Osteoblast (primary cell): ENCODE results near the gene KCTD1. TPM values are rescaled to one million over a fixed set of nuclear protein-coding genes. Genes with fewer than 3 reads are reported as not detected.

Experiments used
- DNase-seq: peaks from one replicate; pipeline ENCODE4 v3.0.0; 2011; ENCODE audit warnings: low spot score, mixed read lengths; ENCODE audit not compliant: insufficient read length; ENCODE audit errors: missing footprints
- H2AFZ ChIP-seq: 2 replicates; pipeline ENCODE4 v1.6.0; 2011; ENCODE audit warnings: mild to moderate bottlenecking, low read length
- H3K27ac ChIP-seq: 2 replicates; pipeline ENCODE4 v1.5.1; 2011; ENCODE audit warnings: mild to moderate bottlenecking, low read depth, low read length, moderate library complexity
- H3K27me3 ChIP-seq: 2 replicates; pipeline ENCODE4 v1.6.0; 2012; ENCODE audit warnings: mild to moderate bottlenecking, control low read depth, inconsistent platforms, low read length, moderate library complexity; ENCODE audit not compliant: insufficient read depth
- H3K36me3 ChIP-seq: 2 replicates; pipeline ENCODE4 v1.5.1; 2011; ENCODE audit warnings: mild to moderate bottlenecking, low read length, control low read depth, moderate library complexity; ENCODE audit not compliant: insufficient read depth
- H3K4me1 ChIP-seq: 2 replicates; pipeline ENCODE4 v1.5.1; 2011; ENCODE audit warnings: mild to moderate bottlenecking, low read length, control low read depth, moderate library complexity; ENCODE audit not compliant: insufficient read depth
- H3K4me2 ChIP-seq: 2 replicates; pipeline ENCODE4 v1.6.0; 2011; ENCODE audit warnings: mild to moderate bottlenecking, low read length; ENCODE audit not compliant: insufficient read depth
- H3K4me3 ChIP-seq: fragments of 200-600 bp; sonication (generic); 3 replicates; pipeline ENCODE4 v1.5.1; 2012; ENCODE audit warnings: mild to moderate bottlenecking, low read length, inconsistent platforms; ENCODE audit not compliant: insufficient read depth
- H3K79me2 ChIP-seq: 2 replicates; pipeline ENCODE4 v1.6.0; 2012; ENCODE audit warnings: mild to moderate bottlenecking, low read length, control low read depth, inconsistent platforms; ENCODE audit not compliant: insufficient read depth
- H3K9me3 ChIP-seq: 2 replicates; pipeline ENCODE4 v1.5.1; 2011; ENCODE audit warnings: low read depth, low read length, control low read depth
- H4K20me1 ChIP-seq: 2 replicates; pipeline ENCODE4 v1.6.0; 2012; ENCODE audit warnings: mild to moderate bottlenecking, low read length, control low read depth; ENCODE audit not compliant: insufficient read depth
- total RNA-seq: library from RNA; depleted of rRNA; stranded (reverse); fragments of >200 nt; gene quantifications from 2 replicates; pipeline ENCODE4 v1.2.3, GENCODE V29; 2012
- TF ChIP-seq, protein P1 (sequence below): IDR thresholded peaks from 2 replicates; pipeline ENCODE4 v1.5.1; 2011; ENCODE audit warnings: mild to moderate bottlenecking, low read depth, low read length, moderate library complexity; ENCODE audit errors: extremely low read depth

KCTD1 gene
- total RNA-seq, 1 donor, result 14.8 TPM

DNA sequence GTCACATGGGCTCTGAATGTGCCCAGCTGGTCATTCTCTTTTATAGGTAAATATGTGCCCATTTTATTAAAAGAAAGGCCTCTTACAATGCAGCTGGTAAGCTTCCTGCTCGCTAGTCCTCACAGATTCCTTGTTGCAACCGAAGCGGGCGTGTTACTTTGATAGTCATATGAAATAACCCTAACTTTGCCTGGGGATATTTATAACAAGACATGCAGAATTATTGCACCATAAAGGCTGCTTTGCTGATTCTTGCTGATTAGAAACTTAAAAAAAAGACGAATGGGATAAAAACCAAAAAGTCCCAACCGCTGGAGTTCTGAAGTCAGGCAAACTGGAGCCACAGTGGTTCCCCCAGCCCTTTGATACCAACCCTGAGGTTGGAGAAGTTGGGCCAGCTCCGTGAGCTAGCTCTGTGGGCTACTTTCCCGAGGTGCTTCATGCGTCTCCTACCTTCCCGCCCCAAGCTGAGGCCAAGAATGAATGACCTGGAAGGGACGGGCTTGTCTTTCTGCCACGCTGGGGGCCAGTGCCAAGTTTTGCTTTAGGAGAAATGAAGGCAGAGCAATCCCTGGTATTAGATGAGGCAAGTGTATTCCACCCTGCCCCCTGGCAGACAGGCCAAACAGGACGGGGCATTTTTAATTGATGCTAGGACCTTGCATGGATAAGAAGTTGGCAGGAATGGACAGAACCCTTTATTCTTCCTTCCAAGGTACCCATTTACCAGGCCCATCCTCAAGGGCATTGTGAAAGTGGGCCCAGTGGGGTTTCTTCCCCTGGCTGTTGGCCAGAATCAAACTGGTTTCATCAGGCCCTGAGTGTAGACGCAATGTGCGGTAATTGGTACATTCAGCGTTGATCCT is 140.4 kb downstream of the KCTD1 start:
- Histone ChIP-seq H4K20me1 (no peaks in the 10 kb centered on the region), H3K36me3 (no peaks in the 10 kb centered on the region), H2AFZ (no peak overlapping the region), H3K4me3 (no peak overlapping the region), H3K9me3 (no peaks in the 10 kb centered on the region), H3K4me2 (no peak overlapping the region), H3K4me1 (no peaks in the 10 kb centered on the region), H3K27ac (no peak overlapping the region), H3K27me3 (no peaks in the 10 kb centered on the region), H3K79me2 (no peaks in the 10 kb centered on the region)
- DNase-seq, result no peak
- TF ChIP-seq, protein P1, sequence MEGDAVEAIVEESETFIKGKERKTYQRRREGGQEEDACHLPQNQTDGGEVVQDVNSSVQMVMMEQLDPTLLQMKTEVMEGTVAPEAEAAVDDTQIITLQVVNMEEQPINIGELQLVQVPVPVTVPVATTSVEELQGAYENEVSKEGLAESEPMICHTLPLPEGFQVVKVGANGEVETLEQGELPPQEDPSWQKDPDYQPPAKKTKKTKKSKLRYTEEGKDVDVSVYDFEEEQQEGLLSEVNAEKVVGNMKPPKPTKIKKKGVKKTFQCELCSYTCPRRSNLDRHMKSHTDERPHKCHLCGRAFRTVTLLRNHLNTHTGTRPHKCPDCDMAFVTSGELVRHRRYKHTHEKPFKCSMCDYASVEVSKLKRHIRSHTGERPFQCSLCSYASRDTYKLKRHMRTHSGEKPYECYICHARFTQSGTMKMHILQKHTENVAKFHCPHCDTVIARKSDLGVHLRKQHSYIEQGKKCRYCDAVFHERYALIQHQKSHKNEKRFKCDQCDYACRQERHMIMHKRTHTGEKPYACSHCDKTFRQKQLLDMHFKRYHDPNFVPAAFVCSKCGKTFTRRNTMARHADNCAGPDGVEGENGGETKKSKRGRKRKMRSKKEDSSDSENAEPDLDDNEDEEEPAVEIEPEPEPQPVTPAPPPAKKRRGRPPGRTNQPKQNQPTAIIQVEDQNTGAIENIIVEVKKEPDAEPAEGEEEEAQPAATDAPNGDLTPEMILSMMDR, result no peak

DNA sequence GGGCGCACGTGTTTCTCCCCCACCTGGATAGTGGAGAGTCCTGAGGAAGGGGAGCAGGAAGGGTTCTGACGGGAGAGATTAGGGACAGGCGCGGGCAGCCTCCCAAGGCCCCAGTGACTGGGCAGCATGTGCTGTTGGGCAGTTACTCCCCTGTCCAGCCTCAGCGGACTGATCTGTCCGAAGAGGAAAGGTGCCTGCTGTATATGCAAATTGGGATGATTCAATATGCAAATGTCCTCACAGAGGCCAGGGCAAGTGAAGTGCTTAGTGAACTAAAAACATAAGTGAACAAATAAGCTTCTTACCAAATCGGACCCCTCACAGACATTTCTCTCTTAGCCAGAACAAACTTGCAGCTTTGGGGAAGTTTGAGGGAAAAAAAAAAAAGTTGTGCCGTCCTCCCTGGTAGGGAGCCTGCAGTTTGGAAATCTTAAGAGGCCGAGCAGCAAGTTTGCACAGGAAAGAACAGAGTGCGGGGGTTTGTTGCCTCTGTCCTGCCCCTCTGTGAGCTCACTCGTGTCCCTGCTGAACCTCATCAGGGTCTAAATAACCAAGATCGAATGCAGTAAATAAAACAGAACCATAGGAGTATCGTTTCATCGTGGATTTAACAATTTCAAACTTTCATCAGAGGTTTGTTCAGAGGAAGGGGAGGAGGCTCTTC is 141.4 kb downstream of the KCTD1 start:
- Histone ChIP-seq H3K9me3 (no peaks in the 10 kb centered on the region), H3K36me3 (no peaks in the 10 kb centered on the region), H3K79me2 (no peaks in the 10 kb centered on the region), H2AFZ (peak overlapping the region; percentile 48), H3K4me3 (no peak overlapping the region), H3K4me1 (no peaks in the 10 kb centered on the region), H3K27ac (no peak overlapping the region), H3K27me3 (no peaks in the 10 kb centered on the region), H3K4me2 (no peak overlapping the region), H4K20me1 (no peaks in the 10 kb centered on the region)
- no peak for DNase-seq
- TF ChIP-seq, protein P1, result no peak

DNA sequence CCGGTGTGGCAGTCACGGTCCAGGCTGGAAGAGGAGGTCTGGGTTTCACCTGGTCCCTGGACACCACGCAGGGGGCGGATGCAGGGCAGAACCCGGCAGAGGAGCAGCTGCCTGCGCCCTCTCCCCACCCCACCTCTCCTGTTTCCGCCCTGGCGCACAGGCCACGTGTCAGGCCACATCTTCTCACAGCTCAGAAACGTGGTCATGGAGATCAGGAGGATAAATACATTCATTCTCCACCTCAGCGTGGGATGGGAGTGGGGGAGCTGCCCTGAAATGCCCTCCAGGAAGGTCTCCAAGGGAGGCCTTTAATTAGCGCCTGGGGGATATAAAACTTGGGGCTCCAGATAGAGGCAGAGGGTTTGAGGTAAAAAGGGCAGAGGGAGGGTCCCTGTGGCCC is 142.0 kb downstream of the KCTD1 start:
- DNase-seq, result no peak
- Histone ChIP-seq H4K20me1 (no peaks in the 10 kb centered on the region), H3K36me3 (no peaks in the 10 kb centered on the region), H3K79me2 (no peaks in the 10 kb centered on the region), H2AFZ (no peak overlapping the region), H3K9me3 (no peaks in the 10 kb centered on the region), H3K27me3 (no peaks in the 10 kb centered on the region), H3K4me1 (no peaks in the 10 kb centered on the region), H3K4me2 (no peak overlapping the region), H3K27ac (no peak overlapping the region), H3K4me3 (no peak overlapping the region)
- TF ChIP-seq, protein P1, result no peak

DNA sequence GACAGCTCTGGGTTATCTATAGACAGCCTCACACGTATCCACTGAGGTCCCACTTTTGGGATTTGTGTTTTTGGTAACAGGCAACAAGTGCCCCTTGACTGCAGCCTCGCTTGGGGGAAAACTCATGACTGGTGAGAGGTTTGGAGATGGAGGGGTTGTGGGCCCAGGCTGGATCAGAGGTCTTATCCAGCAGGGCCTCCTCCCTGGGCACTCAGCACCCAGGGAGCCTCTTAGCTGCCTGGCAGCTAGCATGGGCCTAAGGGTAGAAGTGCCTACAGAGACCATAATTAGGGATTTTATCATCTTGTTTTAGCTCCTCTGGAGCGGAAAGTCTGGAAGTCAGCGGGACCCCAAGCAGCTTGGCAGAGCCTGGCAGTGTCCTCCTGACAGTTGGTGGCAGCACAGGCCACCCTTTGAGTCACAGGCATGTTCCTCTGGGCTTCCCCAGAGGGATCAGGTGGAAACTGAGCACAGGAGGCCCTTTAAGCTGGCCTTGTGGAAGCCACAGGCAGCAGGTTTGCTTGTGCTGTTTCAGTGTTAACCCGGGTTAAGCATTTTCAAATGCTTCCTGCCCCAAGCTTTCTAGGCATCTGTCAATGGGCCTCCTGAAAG is 143.1 kb downstream of the KCTD1 start:
- no peaks in the 10 kb centered on the region for H4K20me1 ChIP-seq
- no peak for DNase-seq

More for the DNA sequence above, 143.1 kb downstream of the KCTD1 start:
- Histone ChIP-seq H2AFZ (no peak overlapping the region), H3K27ac (no peak overlapping the region), H3K4me2 (no peak overlapping the region), H3K27me3 (no peaks in the 10 kb centered on the region), H3K79me2 (no peaks in the 10 kb centered on the region), H3K4me1 (no peaks in the 10 kb centered on the region), H3K4me3 (no peak overlapping the region), H3K36me3 (no peaks in the 10 kb centered on the region), H3K9me3 (no peaks in the 10 kb centered on the region)
- TF ChIP-seq, protein P1, result peak; percentile 43
